Measurements from ENCODE around the gene NRG2.

- no peak for TF ChIP-seq POLR2A (IDR thresholded peaks at IDR 0.05)
- TF ChIP-seq, protein P1, sequence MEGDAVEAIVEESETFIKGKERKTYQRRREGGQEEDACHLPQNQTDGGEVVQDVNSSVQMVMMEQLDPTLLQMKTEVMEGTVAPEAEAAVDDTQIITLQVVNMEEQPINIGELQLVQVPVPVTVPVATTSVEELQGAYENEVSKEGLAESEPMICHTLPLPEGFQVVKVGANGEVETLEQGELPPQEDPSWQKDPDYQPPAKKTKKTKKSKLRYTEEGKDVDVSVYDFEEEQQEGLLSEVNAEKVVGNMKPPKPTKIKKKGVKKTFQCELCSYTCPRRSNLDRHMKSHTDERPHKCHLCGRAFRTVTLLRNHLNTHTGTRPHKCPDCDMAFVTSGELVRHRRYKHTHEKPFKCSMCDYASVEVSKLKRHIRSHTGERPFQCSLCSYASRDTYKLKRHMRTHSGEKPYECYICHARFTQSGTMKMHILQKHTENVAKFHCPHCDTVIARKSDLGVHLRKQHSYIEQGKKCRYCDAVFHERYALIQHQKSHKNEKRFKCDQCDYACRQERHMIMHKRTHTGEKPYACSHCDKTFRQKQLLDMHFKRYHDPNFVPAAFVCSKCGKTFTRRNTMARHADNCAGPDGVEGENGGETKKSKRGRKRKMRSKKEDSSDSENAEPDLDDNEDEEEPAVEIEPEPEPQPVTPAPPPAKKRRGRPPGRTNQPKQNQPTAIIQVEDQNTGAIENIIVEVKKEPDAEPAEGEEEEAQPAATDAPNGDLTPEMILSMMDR (IDR thresholded peaks at IDR 0.05), result no peak
These were observed 145.8 kb downstream of the NRG2 start for GRCh38 chr5:139897342-139897741.

Measured in esophagus squamous epithelium (tissue), 4 donors.